Uterus (tissue), 4 donors: ENCODE data around the gene GPR132. TPM values are rescaled to one million over a fixed set of nuclear protein-coding genes. Genes with fewer than 3 reads are reported as not detected.

ENCODE experiments used
- DNase-seq, 2 donors: peaks; one replicate each; pipeline ENCODE4 v3.0.0-alpha.2; 2019 to 2020
- H3K27ac ChIP-seq, 2 donors: fragments of 200-600 bp; sonication (generic); 1 replicate in 1 of 2; 2 replicates in 1 of 2; pipeline ENCODE4 v1.5.1; 2016 to 2018
- H3K27me3 ChIP-seq, 2 donors: fragments of 200-600 bp; sonication (generic); one replicate each; pipeline ENCODE4 v1.5.1; 2018 to 2019; ENCODE audit warnings: control low read depth in 1 of 2
- H3K36me3 ChIP-seq, 2 donors: fragments of 200-600 bp; sonication (generic); one replicate each; pipeline ENCODE4 v1.5.1; 2019; ENCODE audit warnings: control low read depth in 1 of 2
- H3K4me1 ChIP-seq, 2 donors: fragments of 200-600 bp; sonication (generic); one replicate each; pipeline ENCODE4 v1.5.1; 2018 to 2019; ENCODE audit warnings: control low read depth in 1 of 2
- H3K4me3 ChIP-seq, 2 donors: fragments of 200-600 bp; sonication (generic); 1 replicate in 1 of 2; 2 replicates in 1 of 2; pipeline ENCODE4 v1.5.1; 2018 to 2019; ENCODE audit warnings: mild to moderate bottlenecking in 1 of 2
- H3K9me3 ChIP-seq, 2 donors: fragments of 200-600 bp; sonication (generic); one replicate each; pipeline ENCODE4 v1.5.1; 2019; ENCODE audit warnings: control low read depth in 1 of 2
- POLR2A ChIP-seq, 2 donors: fragments of 450-650 bp; IDR thresholded peaks; one replicate each; pipeline ENCODE4 v1.6.1; 2016; ENCODE audit warnings: antibody characterized with exemption in 2 of 2, mild to moderate bottlenecking in 1 of 2, moderate library complexity in 1 of 2
- intact Hi-C: fragments of 100-400 bp; cut with DNase I; formaldehyde crosslinking; loops from one replicate; pipeline ENCODE4 v1.15.1; 2023; ENCODE audit warnings: low total_unique reads
- total RNA-seq, 4 donors: library from RNA; depleted of rRNA in 3 of 4; stranded (reverse); fragments of >200 nt in 3 of 4; gene quantifications; one replicate each; pipeline versions ENCODE4 v1.1.0 to v1.2.4, GENCODE V29; 2014 to 2023
- TF ChIP-seq, protein P1 (sequence below), 4 experiments: fragments of 200-600 bp in 2 of 4; fragments of 450-650 bp in 2 of 4; sonication (generic) in 2 of 4; IDR thresholded peaks; one replicate each; pipeline ENCODE4 v1.5.1; 2016 to 2019; ENCODE audit warnings: antibody characterized with exemption in 4 of 4, mild to moderate bottlenecking in 2 of 4, moderate library complexity in 1 of 4
- donor health status: DM: yes; HTN: yes; CAD: no.

GPR132 gene
- total RNA-seq, 4 donors from 2014 or later: 1.7 to 3.7 TPM; not detected in 2

DNA sequence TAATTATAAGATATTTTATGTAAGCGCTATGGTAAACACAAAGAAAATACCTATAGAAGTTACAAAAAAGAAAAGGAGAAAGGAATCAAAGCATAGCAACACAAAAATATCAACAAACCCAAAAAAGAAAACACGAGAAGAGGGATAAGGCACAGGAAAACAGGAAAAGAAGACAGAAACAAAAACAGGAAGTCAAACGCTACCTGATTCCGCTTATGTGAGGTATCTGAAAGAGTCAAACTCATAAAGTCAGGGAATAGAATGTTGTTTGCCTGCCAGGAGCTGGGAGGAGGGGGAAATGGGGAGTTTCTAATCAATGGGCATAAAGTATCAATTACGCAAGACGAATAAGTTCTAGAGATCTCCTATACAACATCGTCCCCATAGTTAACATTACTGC, 39.9 kb upstream of the GPR132 start:
- Histone ChIP-seq H3K36me3 (no peaks in the 10 kb centered on the region), H3K4me1 (no peaks in the 10 kb centered on the region), H3K9me3 (no peaks in the 10 kb centered on the region), H3K4me3 (no peak overlapping the region), H3K27ac (no peak overlapping the region), H3K27me3 (no peaks in the 10 kb centered on the region)
- TF ChIP-seq, protein P1, sequence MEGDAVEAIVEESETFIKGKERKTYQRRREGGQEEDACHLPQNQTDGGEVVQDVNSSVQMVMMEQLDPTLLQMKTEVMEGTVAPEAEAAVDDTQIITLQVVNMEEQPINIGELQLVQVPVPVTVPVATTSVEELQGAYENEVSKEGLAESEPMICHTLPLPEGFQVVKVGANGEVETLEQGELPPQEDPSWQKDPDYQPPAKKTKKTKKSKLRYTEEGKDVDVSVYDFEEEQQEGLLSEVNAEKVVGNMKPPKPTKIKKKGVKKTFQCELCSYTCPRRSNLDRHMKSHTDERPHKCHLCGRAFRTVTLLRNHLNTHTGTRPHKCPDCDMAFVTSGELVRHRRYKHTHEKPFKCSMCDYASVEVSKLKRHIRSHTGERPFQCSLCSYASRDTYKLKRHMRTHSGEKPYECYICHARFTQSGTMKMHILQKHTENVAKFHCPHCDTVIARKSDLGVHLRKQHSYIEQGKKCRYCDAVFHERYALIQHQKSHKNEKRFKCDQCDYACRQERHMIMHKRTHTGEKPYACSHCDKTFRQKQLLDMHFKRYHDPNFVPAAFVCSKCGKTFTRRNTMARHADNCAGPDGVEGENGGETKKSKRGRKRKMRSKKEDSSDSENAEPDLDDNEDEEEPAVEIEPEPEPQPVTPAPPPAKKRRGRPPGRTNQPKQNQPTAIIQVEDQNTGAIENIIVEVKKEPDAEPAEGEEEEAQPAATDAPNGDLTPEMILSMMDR (IDR thresholded peaks at IDR 0.05): no peak
- no peak for TF ChIP-seq POLR2A (IDR thresholded peaks at IDR 0.05)
- DNase-seq: no peak
- intact Hi-C loops: no loop called here

DNA sequence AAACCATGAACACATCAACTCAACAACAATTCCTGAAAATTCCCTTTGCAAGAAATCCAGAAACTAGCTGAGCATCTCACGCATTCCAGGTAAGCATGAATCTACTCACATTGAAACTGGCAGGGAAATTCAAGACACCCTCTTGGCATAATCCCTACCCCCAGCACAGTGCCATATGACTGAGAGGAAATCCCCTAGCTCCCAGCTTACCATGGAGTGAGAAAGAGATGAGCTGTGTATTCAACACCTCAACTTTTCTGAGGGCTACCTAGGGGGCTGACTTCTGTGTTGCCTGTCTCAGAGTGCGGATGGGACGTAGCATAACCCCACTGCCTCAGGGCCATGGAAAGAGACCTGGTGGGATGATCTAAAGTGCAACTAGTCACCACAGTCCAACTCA, 37.7 kb upstream of the GPR132 start:
- no peaks in the 10 kb centered on the region for H3K4me1 ChIP-seq
- no peaks in the 10 kb centered on the region for H3K27me3 ChIP-seq
- no peaks in the 10 kb centered on the region for H3K36me3 ChIP-seq
- no peaks in the 10 kb centered on the region for H3K9me3 ChIP-seq
- DNase-seq: no peak
- intact Hi-C loops: no loop called here
- H3K4me3 ChIP-seq: no peak overlapping the region
- TF ChIP-seq, protein P1 (IDR thresholded peaks at IDR 0.05): no peak
- no peak for TF ChIP-seq POLR2A (IDR thresholded peaks at IDR 0.05)
- no peak overlapping the region for H3K27ac ChIP-seq

DNA sequence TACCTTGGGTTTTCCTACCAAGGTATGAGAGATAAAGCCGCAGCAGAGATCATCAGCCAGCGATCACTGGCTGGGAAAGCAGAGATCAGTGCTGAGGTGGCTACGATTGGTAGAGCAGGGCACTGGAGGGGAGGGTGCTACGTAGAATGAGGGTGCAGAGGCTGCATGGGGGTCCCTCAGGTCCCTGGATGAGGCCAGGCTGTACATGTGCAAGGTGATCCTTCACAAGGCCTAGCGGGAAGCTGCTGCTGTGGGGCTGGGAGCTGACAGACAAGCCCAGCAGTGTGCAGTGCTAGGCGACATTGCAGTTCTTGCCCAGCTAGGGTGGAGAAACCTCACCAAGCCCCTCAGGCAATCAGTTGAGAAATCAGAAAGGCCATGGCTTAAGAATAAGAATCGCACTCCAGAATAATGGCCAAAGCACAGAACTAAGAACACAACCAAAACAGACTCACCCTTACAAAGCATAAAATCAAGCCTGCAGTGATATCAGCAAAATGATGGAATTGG, 37.2 kb upstream of the GPR132 start:
- intact Hi-C loops: no loop called here
- Histone ChIP-seq H3K4me1 (no peaks in the 10 kb centered on the region), H3K27ac (no peak overlapping the region), H3K4me3 (no peak overlapping the region), H3K27me3 (no peaks in the 10 kb centered on the region), H3K9me3 (no peaks in the 10 kb centered on the region), H3K36me3 (no peaks in the 10 kb centered on the region)
- TF ChIP-seq, protein P1 (IDR thresholded peaks at IDR 0.05): no peak
- no peak for TF ChIP-seq POLR2A (IDR thresholded peaks at IDR 0.05)
- DNase-seq: no peak

DNA sequence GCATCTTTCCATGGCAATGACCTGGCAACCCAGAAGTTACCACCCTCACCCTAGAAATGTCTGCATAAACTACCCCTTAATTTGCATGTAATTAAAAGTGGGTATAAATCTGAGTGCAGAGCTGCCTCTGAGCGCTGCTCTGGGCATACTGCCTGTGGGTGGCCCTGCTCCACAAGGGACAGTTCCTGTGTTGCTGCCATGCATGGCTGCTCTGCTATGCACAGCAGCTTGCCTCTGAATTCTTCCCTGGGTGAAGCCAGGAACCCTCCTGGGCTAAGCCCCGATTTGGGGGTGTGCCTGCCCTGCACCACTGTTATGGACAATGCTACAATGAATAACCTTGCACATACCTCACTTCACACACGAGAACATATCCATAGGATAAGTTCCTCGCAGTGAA, 35.7 kb upstream of the GPR132 start:
- no peak for DNase-seq
- no peak overlapping the region for H3K4me3 ChIP-seq
- intact Hi-C loops: no loop called here
- H3K27ac ChIP-seq: no peak overlapping the region
- no peaks in the 10 kb centered on the region for H3K27me3 ChIP-seq
- H3K4me1 ChIP-seq: no peaks in the 10 kb centered on the region
- TF ChIP-seq POLR2A (IDR thresholded peaks at IDR 0.05): no peak
- TF ChIP-seq, protein P1 (IDR thresholded peaks at IDR 0.05): no peak
- H3K9me3 ChIP-seq: no peaks in the 10 kb centered on the region
- no peaks in the 10 kb centered on the region for H3K36me3 ChIP-seq

DNA sequence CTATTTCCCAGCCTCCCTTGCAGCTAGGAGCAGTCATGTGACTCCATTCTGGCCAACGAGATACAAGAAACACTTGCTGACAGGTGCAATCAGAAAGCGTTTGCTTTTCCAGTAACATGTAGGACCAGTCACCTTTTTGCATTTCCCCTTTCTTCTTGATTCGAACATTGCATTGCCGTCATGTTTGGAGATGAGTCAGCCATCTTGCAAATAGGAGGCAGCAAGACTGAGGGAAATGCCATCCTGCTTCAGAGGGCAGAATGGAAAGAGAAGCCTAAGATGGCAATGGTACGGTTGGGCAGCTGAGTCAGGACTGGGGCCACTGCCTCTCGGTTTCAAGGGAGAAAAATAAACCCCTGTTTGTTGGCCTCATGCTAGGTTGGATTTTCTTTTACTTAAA, 34.5 kb upstream of the GPR132 start:
- Histone ChIP-seq H3K27me3 (no peaks in the 10 kb centered on the region), H3K9me3 (no peaks in the 10 kb centered on the region), H3K4me3 (no peak overlapping the region), H3K4me1 (no peaks in the 10 kb centered on the region), H3K36me3 (no peaks in the 10 kb centered on the region), H3K27ac (no peak overlapping the region)
- no peak for TF ChIP-seq POLR2A (IDR thresholded peaks at IDR 0.05)
- TF ChIP-seq, protein P1 (IDR thresholded peaks at IDR 0.05): no peak
- intact Hi-C loops: no loop called here
- no peak for DNase-seq
